ENCODE results near the gene AAGAB.

DNA sequence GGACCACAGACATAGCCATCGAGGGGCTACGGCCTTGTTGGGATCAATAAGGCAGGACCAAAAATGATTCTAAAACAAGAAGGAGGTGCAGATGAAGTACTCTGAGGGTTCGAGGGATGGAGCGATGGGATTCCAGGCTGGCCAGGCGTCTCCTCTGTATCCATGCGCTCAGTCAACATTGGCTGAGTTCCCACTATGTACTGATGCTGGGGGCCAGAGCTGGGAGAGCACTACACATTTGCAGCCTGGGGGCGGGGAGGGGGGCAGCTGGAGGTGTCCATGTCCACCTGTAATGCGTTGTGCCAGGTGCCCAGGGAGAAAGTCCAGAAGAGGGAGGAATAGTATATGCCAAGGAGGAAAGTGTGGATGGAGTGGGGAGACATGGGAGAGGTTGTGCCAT lies 81.5 kb downstream of the AAGAB start:
- TF ChIP-seq, protein P1, sequence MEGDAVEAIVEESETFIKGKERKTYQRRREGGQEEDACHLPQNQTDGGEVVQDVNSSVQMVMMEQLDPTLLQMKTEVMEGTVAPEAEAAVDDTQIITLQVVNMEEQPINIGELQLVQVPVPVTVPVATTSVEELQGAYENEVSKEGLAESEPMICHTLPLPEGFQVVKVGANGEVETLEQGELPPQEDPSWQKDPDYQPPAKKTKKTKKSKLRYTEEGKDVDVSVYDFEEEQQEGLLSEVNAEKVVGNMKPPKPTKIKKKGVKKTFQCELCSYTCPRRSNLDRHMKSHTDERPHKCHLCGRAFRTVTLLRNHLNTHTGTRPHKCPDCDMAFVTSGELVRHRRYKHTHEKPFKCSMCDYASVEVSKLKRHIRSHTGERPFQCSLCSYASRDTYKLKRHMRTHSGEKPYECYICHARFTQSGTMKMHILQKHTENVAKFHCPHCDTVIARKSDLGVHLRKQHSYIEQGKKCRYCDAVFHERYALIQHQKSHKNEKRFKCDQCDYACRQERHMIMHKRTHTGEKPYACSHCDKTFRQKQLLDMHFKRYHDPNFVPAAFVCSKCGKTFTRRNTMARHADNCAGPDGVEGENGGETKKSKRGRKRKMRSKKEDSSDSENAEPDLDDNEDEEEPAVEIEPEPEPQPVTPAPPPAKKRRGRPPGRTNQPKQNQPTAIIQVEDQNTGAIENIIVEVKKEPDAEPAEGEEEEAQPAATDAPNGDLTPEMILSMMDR (IDR thresholded peaks at IDR 0.05): no peak
- no peak for TF ChIP-seq POLR2AphosphoS5 (IDR thresholded peaks at IDR 0.05; ENCODE audit: low read depth, low read length)

All from Panc1 (cell line).